Kidney (tissue), 14 donors: ENCODE data around the gene LACTBL1. TPM values are rescaled to one million over a fixed set of nuclear protein-coding genes. Genes with fewer than 3 reads are reported as not detected.
A peak's percentile ranks its signal among the peaks of the same experiment; 100 is the strongest.
"Not testable (repeated sequence)": the region's sequence is repeated elsewhere in the genome, so short reads cannot be mapped to it uniquely, and the experiment has no call there.

ENCODE experiments used
- DNase-seq, 5 donors: peaks; one replicate each; pipeline ENCODE4 v3.0.0-alpha.2; 2013 to 2020
- FAIRE-seq: peaks from 2 replicates; lab custom pipeline; 2012; peaks lifted over from hg19 to GRCh38; lab: Jason Lieb, UNC
- H3K27ac ChIP-seq, 2 donors: one replicate each; pipeline ENCODE4 v1.7.0; 2013; ENCODE audit warnings: low read depth in 2 of 2, low read length in 2 of 2, inconsistent platforms in 1 of 2
- H3K27me3 ChIP-seq: one replicate; pipeline ENCODE4 v1.7.1; 2013; ENCODE audit warnings: low read length, inconsistent platforms; ENCODE audit not compliant: control insufficient read depth, insufficient read depth
- H3K36me3 ChIP-seq, 3 donors: one replicate each; pipeline versions ENCODE4 v1.7.0 to v1.7.1; 2013; ENCODE audit warnings: low read length in 3 of 3, control low read depth in 1 of 3, inconsistent platforms in 1 of 3; ENCODE audit not compliant: insufficient read depth in 3 of 3, control insufficient read depth in 2 of 3
- H3K4me1 ChIP-seq, 3 donors: one replicate each; pipeline versions ENCODE4 v1.7.0 to v1.7.1; 2013; ENCODE audit warnings: low read length in 3 of 3, inconsistent platforms in 1 of 3, low read depth in 1 of 3; ENCODE audit not compliant: control insufficient read depth in 2 of 3, insufficient read depth in 2 of 3
- H3K4me3 ChIP-seq, 3 donors: one replicate each; pipeline versions ENCODE4 v1.7.0 to v1.8.1; 2013; ENCODE audit warnings: low read length in 3 of 3, control low read depth in 1 of 3, inconsistent platforms in 1 of 3
- H3K9ac ChIP-seq, 3 donors: one replicate each; pipeline versions ENCODE4 v1.7.0 to v1.7.1; 2013; ENCODE audit warnings: low read length in 3 of 3, control low read depth in 1 of 3, inconsistent platforms in 1 of 3
- H3K9me3 ChIP-seq, 3 donors: one replicate each; pipeline versions ENCODE4 v1.7.0 to v1.7.1; 2013; ENCODE audit warnings: low read length in 3 of 3, control low read depth in 1 of 3, inconsistent platforms in 1 of 3; ENCODE audit not compliant: control insufficient read depth in 2 of 3, insufficient read depth in 1 of 3
- CTCF ChIP-seq: IDR thresholded peaks from 3 replicates; pipeline ENCODE4 v1.5.1; 2012; ENCODE audit warnings: mild to moderate bottlenecking, moderate library complexity, borderline replicate concordance; ENCODE audit not compliant: insufficient read depth; ENCODE audit errors: extremely low read depth
- intact Hi-C: fragments of 100-400 bp; cut with DNase I; formaldehyde crosslinking; loops from one replicate; pipeline ENCODE4 v1.11.1; 2022
- polyA plus RNA-seq: library from polyadenylated mRNA; stranded (reverse); fragments of 350-450 nt; fragmentation: Illumina TruSeq; extraction: RNeasy Lipid Tissue Mini Kit (QIAGEN cat#74804); gene quantifications from one replicate; pipeline ENCODE4 v1.2.3, GENCODE V29; 2014; ENCODE audit warnings: low read depth, low replicate concordance; ENCODE audit not compliant: insufficient read depth
- total RNA-seq: library from RNA; stranded (reverse); fragmentation: NEBNext Ultra II Directional; extraction: Animal tissue kit (Norgen Biotek cat#: 25700); gene quantifications from one replicate; pipeline ENCODE4 v1.2.1, GENCODE V29; 2021
- donor health status: control.
- donor health status: control.
- donor health status: control.
- donor health status: control.
- donor health status: control.
- donor health status: DM: yes; HTN: yes; CAD: no.
- donor health status: Normal renal cell carcinoma (clear cell type).

LACTBL1 gene
- total and polyA plus RNA-seq, 2 donors from 2014 or later, result not detected

GRCh38 chr1:23004112-23004511 is 31.4 kb upstream of the LACTBL1 start:
- Histone ChIP-seq H3K4me3 (no peak overlapping the region), H3K9ac (no peak overlapping the region), H3K27ac (no peak overlapping the region), H3K4me1 (no peaks in the 10 kb centered on the region), H3K9me3 (peaks cover 0 to 3% (median 0%) of the 10 kb centered on the region in 3 donors), H3K27me3 (no peaks in the 10 kb centered on the region), H3K36me3 (no peaks in the 10 kb centered on the region)
- no peak for TF ChIP-seq CTCF
- DNase-seq, result no peak
- intact Hi-C loops, result no loop called here
- no peak for FAIRE-seq

GRCh38 chr1:23002218-23002617 is 29.6 kb upstream of the LACTBL1 start:
- intact Hi-C loops, H3K4me3 ChIP-seq, H3K4me1 ChIP-seq, H3K9ac ChIP-seq, H3K27ac ChIP-seq, H3K9me3 ChIP-seq, FAIRE-seq, DNase-seq, H3K36me3 ChIP-seq, H3K27me3 ChIP-seq: not testable (repeated sequence)

- intact Hi-C loops, FAIRE-seq: not testable (repeated sequence)
These were observed 27.5 kb upstream of the LACTBL1 start for GRCh38 chr1:23000133-23000532.

GRCh38 chr1:22997528-22997927 is 24.9 kb upstream of the LACTBL1 start:
- intact Hi-C loops, H3K9ac ChIP-seq, H3K4me1 ChIP-seq, H3K27ac ChIP-seq, H3K4me3 ChIP-seq, H3K27me3 ChIP-seq, H3K36me3 ChIP-seq, FAIRE-seq, H3K9me3 ChIP-seq, DNase-seq: not testable (repeated sequence)

More at GRCh38 chr1:23000133-23000532, 27.5 kb upstream of the LACTBL1 start:
- H3K9me3 ChIP-seq, H3K9ac ChIP-seq, H3K27ac ChIP-seq, H3K27me3 ChIP-seq, DNase-seq, H3K4me3 ChIP-seq, H3K4me1 ChIP-seq, H3K36me3 ChIP-seq: not testable (repeated sequence)

GRCh38 chr1:22995774-22996173 is 23.1 kb upstream of the LACTBL1 start:
- no peak for DNase-seq

GRCh38 chr1:22993220-22993795 is 20.6 kb upstream of the LACTBL1 start:
- H3K9me3 ChIP-seq, FAIRE-seq, H3K27me3 ChIP-seq, H3K27ac ChIP-seq, DNase-seq, H3K9ac ChIP-seq, H3K4me3 ChIP-seq, H3K4me1 ChIP-seq, H3K36me3 ChIP-seq, intact Hi-C loops: not testable (repeated sequence)

More at GRCh38 chr1:22995774-22996173, 23.1 kb upstream of the LACTBL1 start:
- H3K4me3 ChIP-seq, result no peak overlapping the region
- no peak for FAIRE-seq
- no peak overlapping the region for H3K9ac ChIP-seq
- peaks cover 0 to 3% (median 0%) of the 10 kb centered on the region in 3 donors for H3K9me3 ChIP-seq
- H3K27ac ChIP-seq, result no peak overlapping the region
- TF ChIP-seq CTCF, result no peak
- H3K4me1 ChIP-seq, result no peaks in the 10 kb centered on the region
- no peaks in the 10 kb centered on the region for H3K27me3 ChIP-seq
- no peaks in the 10 kb centered on the region for H3K36me3 ChIP-seq
- intact Hi-C loops, result no loop called here

GRCh38 chr1:22992384-22992783 is 19.7 kb upstream of the LACTBL1 start:
- FAIRE-seq, result peak; percentile 37
- intact Hi-C loops, H3K4me1 ChIP-seq, H3K9ac ChIP-seq, H3K4me3 ChIP-seq, DNase-seq, H3K9me3 ChIP-seq, H3K27me3 ChIP-seq, H3K36me3 ChIP-seq, H3K27ac ChIP-seq: not testable (repeated sequence)
